PC-3 (cell line): Measurements from ENCODE around the gene PKN1.

ENCODE experiments used
- CTCF ChIP-seq: fragments of 300-600 bp; sonication (generic); conservative IDR thresholded peaks from 2 replicates; pipeline ENCODE4 v1.5.1; 2017; ENCODE audit warnings: antibody characterized with exemption, low read depth, mild to moderate bottlenecking, low read length
- EZH2 ChIP-seq: fragments of 300-600 bp; sonication (generic); IDR thresholded peaks from one replicate; pipeline ENCODE4 v1.6.1; 2017; ENCODE audit warnings: antibody characterized with exemption, mild to moderate bottlenecking, low read length; ENCODE audit not compliant: unreplicated experiment
- EZH2phosphoT487 ChIP-seq: fragments of 300-600 bp; sonication (generic); IDR thresholded peaks from 2 replicates; pipeline ENCODE4 v1.6.1; 2018; ENCODE audit warnings: mild to moderate bottlenecking, antibody characterized with exemption, low read length, borderline replicate concordance

- TF ChIP-seq CTCF (no peak), EZH2 (no peak), EZH2phosphoT487 (no peak)
Observed at GRCh38 chr19:14434543-14435319, 1.6 kb downstream of the PKN1 start.
